Neuron (in vitro differentiated cells): ENCODE data around the gene UGT1A8.
"Not testable (repeated sequence)": the region's sequence is repeated elsewhere in the genome, so short reads cannot be mapped to it uniquely, and the experiment has no call there.

Experiments used
- H2AFZ ChIP-seq: one replicate; pipeline ENCODE4 v1.6.1; 2013; ENCODE audit warnings: low read depth, mild to moderate bottlenecking, inconsistent platforms, low read length, moderate library complexity
- H3K27me3 ChIP-seq: one replicate; pipeline ENCODE4 v1.6.1; 2013; ENCODE audit warnings: low read length; ENCODE audit not compliant: insufficient read depth
- H3K36me3 ChIP-seq: one replicate; pipeline ENCODE4 v1.6.1; 2013; ENCODE audit warnings: low read length; ENCODE audit not compliant: insufficient read depth
- H3K4me1 ChIP-seq: one replicate; pipeline ENCODE4 v1.6.1; 2013; ENCODE audit warnings: low read length; ENCODE audit not compliant: insufficient read depth
- H3K4me3 ChIP-seq: 2 replicates; pipeline ENCODE4 v1.5.1; 2013; ENCODE audit warnings: mild to moderate bottlenecking, low read length, moderate library complexity
- H3K9me3 ChIP-seq: one replicate; pipeline ENCODE4 v1.6.1; 2013; ENCODE audit warnings: low read length

Gene UGT1A8

GRCh38 chr2:233718552-233718951 is 101.1 kb downstream of the UGT1A8 start, which contains the start of gene UGT1A4:
Gene UGT1A4 (plus strand): TSS chr2:233718736. CDS start chr2:233718821, 85 bp downstream.
- Histone ChIP-seq H3K27me3 (no peaks in the 10 kb centered on the region), H3K9me3 (no peaks in the 10 kb centered on the region)

GRCh38 chr2:233728723-233729301 is 111.4 kb downstream of the UGT1A8 start, which contains the start of gene UGT1A3:
Gene UGT1A3 (plus strand): TSS chr2:233729042. CDS start chr2:233729127, 85 bp downstream.
- Histone ChIP-seq H3K9me3 (no peaks in the 10 kb centered on the region), H3K36me3 (no peaks in the 10 kb centered on the region), H2AFZ (no peak within 1 kb of the TSS), H3K4me3 (no peak within 1 kb of the TSS), H3K27me3 (peaks cover 3% of the 10 kb centered on the region), H3K4me1 (no peaks in the 10 kb centered on the region)

More at GRCh38 chr2:233718552-233718951, 101.1 kb downstream of the UGT1A8 start, which contains the start of gene UGT1A4:
- Histone ChIP-seq H3K4me1 (peaks cover 5% of the 10 kb centered on the region), H3K36me3 (no peaks in the 10 kb centered on the region), H3K4me3 (no peak within 1 kb of the TSS), H2AFZ (no peak within 1 kb of the TSS)

GRCh38 chr2:233736868-233737653 is 119.6 kb downstream of the UGT1A8 start:
- H3K9me3 ChIP-seq, H3K4me3 ChIP-seq, H2AFZ ChIP-seq, H3K36me3 ChIP-seq, H3K4me1 ChIP-seq, H3K27me3 ChIP-seq: not testable (repeated sequence)

GRCh38 chr2:233740870-233741269 is 123.4 kb downstream of the UGT1A8 start:
- H3K4me1 ChIP-seq, result no peaks in the 10 kb centered on the region
- H3K4me3 ChIP-seq, result no peak overlapping the region
- H2AFZ ChIP-seq, result no peak overlapping the region
- H3K36me3 ChIP-seq, result no peaks in the 10 kb centered on the region
- H3K27me3 ChIP-seq, result no peaks in the 10 kb centered on the region
- H3K9me3 ChIP-seq, result peaks cover 5% of the 10 kb centered on the region

- H3K9me3 ChIP-seq, result peaks cover 5% of the 10 kb centered on the region
- H3K36me3 ChIP-seq, result no peaks in the 10 kb centered on the region
- no peak overlapping the region for H2AFZ ChIP-seq
- no peaks in the 10 kb centered on the region for H3K27me3 ChIP-seq
- no peak overlapping the region for H3K4me3 ChIP-seq
- no peaks in the 10 kb centered on the region for H3K4me1 ChIP-seq
These were observed 126.2 kb downstream of the UGT1A8 start for GRCh38 chr2:233743464-233744259.

GRCh38 chr2:233745073-233745755 is 127.8 kb downstream of the UGT1A8 start:
- no peaks in the 10 kb centered on the region for H3K4me1 ChIP-seq
- peaks cover 5% of the 10 kb centered on the region for H3K9me3 ChIP-seq
- H2AFZ ChIP-seq, result no peak overlapping the region
- H3K27me3 ChIP-seq, result no peaks in the 10 kb centered on the region
- H3K36me3 ChIP-seq, result no peaks in the 10 kb centered on the region
- no peak overlapping the region for H3K4me3 ChIP-seq

GRCh38 chr2:233745838-233746237 is 128.4 kb downstream of the UGT1A8 start:
- not testable (repeated sequence) for H2AFZ ChIP-seq, H3K4me1 ChIP-seq, H3K9me3 ChIP-seq, H3K27me3 ChIP-seq, H3K4me3 ChIP-seq, H3K36me3 ChIP-seq

- Histone ChIP-seq H3K4me1 (no peaks in the 10 kb centered on the region), H3K36me3 (no peaks in the 10 kb centered on the region), H3K9me3 (peaks cover 10% of the 10 kb centered on the region), H3K27me3 (no peaks in the 10 kb centered on the region), H3K4me3 (no peak overlapping the region), H2AFZ (no peak overlapping the region)
These were observed 129.2 kb downstream of the UGT1A8 start for GRCh38 chr2:233746475-233747282.

GRCh38 chr2:233747283-233747544 is 129.8 kb downstream of the UGT1A8 start:
- no peak overlapping the region for H2AFZ ChIP-seq
- H3K4me1 ChIP-seq, result no peaks in the 10 kb centered on the region
- H3K27me3 ChIP-seq, result no peaks in the 10 kb centered on the region
- H3K36me3 ChIP-seq, result no peaks in the 10 kb centered on the region
- peaks cover 10% of the 10 kb centered on the region for H3K9me3 ChIP-seq
- H3K4me3 ChIP-seq, result no peak overlapping the region

- H3K36me3 ChIP-seq, H3K27me3 ChIP-seq, H3K4me3 ChIP-seq, H2AFZ ChIP-seq, H3K4me1 ChIP-seq: not testable (repeated sequence)
- peaks cover 11% of the 10 kb centered on the region for H3K9me3 ChIP-seq
These were observed 133.3 kb downstream of the UGT1A8 start for GRCh38 chr2:233750689-233751088.

- not testable (repeated sequence) for H3K36me3 ChIP-seq, H3K4me1 ChIP-seq, H3K27me3 ChIP-seq, H2AFZ ChIP-seq, H3K4me3 ChIP-seq
- peaks cover 11% of the 10 kb centered on the region for H3K9me3 ChIP-seq
These were observed 134.0 kb downstream of the UGT1A8 start for GRCh38 chr2:233751212-233752009.
